Testis (tissue), 3 donors: Measurements from ENCODE around the gene TBC1D25. TPM values are rescaled to one million over a fixed set of nuclear protein-coding genes. Genes with fewer than 3 reads are reported as not detected.

ENCODE experiments used
- DNase-seq: peaks from one replicate; pipeline ENCODE4 v3.0.0-alpha.2; 2019
- H3K27ac ChIP-seq, 2 donors: fragments of 200-600 bp; sonication (generic); one replicate each; pipeline ENCODE4 v1.5.1; 2019
- H3K27me3 ChIP-seq: fragments of 200-600 bp; sonication (generic); one replicate; pipeline ENCODE4 v1.5.1; 2019
- H3K36me3 ChIP-seq: fragments of 200-600 bp; sonication (generic); one replicate; pipeline ENCODE4 v1.5.1; 2017; ENCODE audit warnings: low read depth; ENCODE audit errors: missing control alignments
- H3K4me1 ChIP-seq: fragments of 200-600 bp; sonication (generic); one replicate; pipeline ENCODE4 v1.5.1; 2019
- H3K4me3 ChIP-seq, 2 donors: fragments of 200-600 bp; sonication (generic); one replicate each; pipeline ENCODE4 v1.5.1; 2017 to 2019
- H3K9me3 ChIP-seq: fragments of 200-600 bp; sonication (generic); one replicate; pipeline ENCODE4 v1.5.1; 2017
- CTCF ChIP-seq, 3 experiments: fragments of 450-650 bp in 2 of 3; fragments of 200-600 bp in 1 of 3; sonication (generic) in 1 of 3; IDR thresholded peaks; one replicate each; pipeline ENCODE4 v1.5.1; 2016 to 2019; ENCODE audit warnings: antibody characterized with exemption in 3 of 3, mild to moderate bottlenecking in 2 of 3, moderate library complexity in 1 of 3
- POLR2A ChIP-seq: fragments of 450-650 bp; IDR thresholded peaks from one replicate; pipeline ENCODE4 v1.6.1; 2017; ENCODE audit warnings: antibody characterized with exemption, mild to moderate bottlenecking, moderate library complexity
- WGBS, 2 donors: methylation state at CpG; one replicate each; pipeline ENCODE4 v1.1.5; 2018; 5-methylcytosine and 5-hydroxymethylcytosine counted together
- intact Hi-C: fragments of 100-400 bp; cut with DNase I; formaldehyde crosslinking; loops from one replicate; pipeline ENCODE4 v1.15.1; 2023; ENCODE audit warnings: low total_unique reads
- polyA plus RNA-seq: library from polyadenylated mRNA; stranded (reverse); fragments of 350-450 nt; fragmentation: Illumina TruSeq; extraction: RNeasy Lipid Tissue Mini Kit (QIAGEN cat#74804); gene quantifications from one replicate; pipeline ENCODE4 v1.2.3, GENCODE V29; 2014; ENCODE audit warnings: low read depth, low replicate concordance; ENCODE audit not compliant: insufficient read depth
- total RNA-seq, 2 donors: library from RNA; depleted of rRNA; stranded (reverse); fragments of >200 nt; gene quantifications; one replicate each; pipeline ENCODE4 v1.2.3, GENCODE V29; 2016

Gene TBC1D25
- total and polyA plus RNA-seq, 3 donors from 2014 or later = 19.3 to 36.1 (median 27.3) TPM

DNA sequence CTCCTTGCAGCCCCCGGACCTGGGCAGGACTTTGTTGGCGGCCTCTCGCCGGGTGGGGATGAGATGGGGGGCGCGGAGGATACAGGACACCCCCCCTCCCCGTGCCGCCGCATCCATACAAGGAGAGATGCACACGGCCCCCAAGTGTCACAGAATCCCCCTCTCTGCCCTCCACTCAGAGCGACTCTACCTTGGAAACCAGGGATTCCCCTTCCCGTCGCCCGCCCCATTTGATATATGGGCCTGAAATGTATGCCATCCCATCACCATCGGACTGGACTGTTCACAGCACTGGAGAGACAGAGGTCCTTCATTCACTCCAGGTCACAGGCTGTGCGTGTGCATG is 30.3 kb upstream of the TBC1D25 start:
- Histone ChIP-seq H3K4me3 (peak overlapping the region; percentile 64 to 76), H3K9me3 (no peaks in the 10 kb centered on the region), H3K27ac (peak overlapping the region in 1 of 2 donors; percentile 59), H3K36me3 (no peaks in the 10 kb centered on the region), H3K27me3 (no peaks in the 10 kb centered on the region), H3K4me1 (no peaks in the 10 kb centered on the region)
- no peak for DNase-seq
- TF ChIP-seq CTCF (IDR thresholded peaks at IDR 0.05) (no peak), POLR2A (no peak)
- WGBS, 2 donors = 0% methylated on average over 11 of the region's 16 CpGs; no CpG with 5 or more reads in 1 of the 2 donors
- intact Hi-C loops = no loop called here

- no peaks in the 10 kb centered on the region for H3K4me1 ChIP-seq
- no peak overlapping the region for H3K27ac ChIP-seq
- TF ChIP-seq POLR2A = no peak
- no peak for DNase-seq
- intact Hi-C loops = no loop called here
- no peaks in the 10 kb centered on the region for H3K36me3 ChIP-seq
- WGBS, 2 donors = 60% methylated on average over 1 to 9 of the region's 11 CpGs
- no peaks in the 10 kb centered on the region for H3K27me3 ChIP-seq
- H3K4me3 ChIP-seq = peak overlapping the region; percentile 64 to 76
- H3K9me3 ChIP-seq = no peaks in the 10 kb centered on the region
These were observed 29.9 kb upstream of the TBC1D25 start for GRCh38 chrX:48509619-48510018.

GRCh38 chrX:48511560-48511959 is 28.0 kb upstream of the TBC1D25 start:
- no peaks in the 10 kb centered on the region for H3K4me1 ChIP-seq
- H3K4me3 ChIP-seq = no peak overlapping the region
- peak in 1 of 3 experiments; percentile 13 for TF ChIP-seq CTCF (IDR thresholded peaks at IDR 0.05)
- TF ChIP-seq POLR2A = no peak
- H3K9me3 ChIP-seq = no peaks in the 10 kb centered on the region
- WGBS, 2 donors = 73 to 86% methylated on average over 4 of the region's 4 CpGs
- no peak for DNase-seq
- intact Hi-C loops = no loop called here
- H3K36me3 ChIP-seq = no peaks in the 10 kb centered on the region
- no peaks in the 10 kb centered on the region for H3K27me3 ChIP-seq
- H3K27ac ChIP-seq = no peak overlapping the region

- Histone ChIP-seq H3K36me3 (no peaks in the 10 kb centered on the region), H3K27ac (no peak overlapping the region), H3K4me1 (no peaks in the 10 kb centered on the region), H3K4me3 (no peak overlapping the region), H3K9me3 (no peaks in the 10 kb centered on the region), H3K27me3 (no peaks in the 10 kb centered on the region)
- 95 to 98% methylated on average over 11 to 18 of the region's 20 CpGs for WGBS, 2 donors
- DNase-seq = no peak
- intact Hi-C loops = no loop called here
- TF ChIP-seq POLR2A (no peak), CTCF (IDR thresholded peaks at IDR 0.05) (no peak)
These were observed 27.1 kb upstream of the TBC1D25 start for GRCh38 chrX:48512371-48512935.

- Histone ChIP-seq H3K9me3 (no peaks in the 10 kb centered on the region), H3K36me3 (no peaks in the 10 kb centered on the region), H3K27me3 (no peaks in the 10 kb centered on the region), H3K27ac (no peak overlapping the region), H3K4me1 (no peaks in the 10 kb centered on the region), H3K4me3 (no peak overlapping the region)
- intact Hi-C loops = no loop called here
- TF ChIP-seq POLR2A = no peak
- no peak for TF ChIP-seq CTCF (IDR thresholded peaks at IDR 0.05)
- WGBS, 2 donors = 86% methylated on average over 3 of the region's 4 CpGs; no CpG with 5 or more reads in 1 of the 2 donors
- DNase-seq = no peak
These were observed 25.8 kb upstream of the TBC1D25 start for GRCh38 chrX:48513670-48514069.
